NCI-H82 treated with DMSO at 0.1 percent for 48 hours (cell line): ENCODE measurements around the gene RAB3GAP2.
"Not testable (repeated sequence)": the region's sequence is repeated elsewhere in the genome, so short reads cannot be mapped to it uniquely, and the experiment has no call there.

Source experiments
- DNase-seq: peaks from one replicate; lab custom pipeline; 2025; ENCODE audit not compliant: unreplicated experiment; lab: John Stamatoyannopoulos, UW

Gene RAB3GAP2

GRCh38 chr1:220243947-220244346 is 28.3 kb downstream of the RAB3GAP2 start:
- no peak for DNase-seq

DNA sequence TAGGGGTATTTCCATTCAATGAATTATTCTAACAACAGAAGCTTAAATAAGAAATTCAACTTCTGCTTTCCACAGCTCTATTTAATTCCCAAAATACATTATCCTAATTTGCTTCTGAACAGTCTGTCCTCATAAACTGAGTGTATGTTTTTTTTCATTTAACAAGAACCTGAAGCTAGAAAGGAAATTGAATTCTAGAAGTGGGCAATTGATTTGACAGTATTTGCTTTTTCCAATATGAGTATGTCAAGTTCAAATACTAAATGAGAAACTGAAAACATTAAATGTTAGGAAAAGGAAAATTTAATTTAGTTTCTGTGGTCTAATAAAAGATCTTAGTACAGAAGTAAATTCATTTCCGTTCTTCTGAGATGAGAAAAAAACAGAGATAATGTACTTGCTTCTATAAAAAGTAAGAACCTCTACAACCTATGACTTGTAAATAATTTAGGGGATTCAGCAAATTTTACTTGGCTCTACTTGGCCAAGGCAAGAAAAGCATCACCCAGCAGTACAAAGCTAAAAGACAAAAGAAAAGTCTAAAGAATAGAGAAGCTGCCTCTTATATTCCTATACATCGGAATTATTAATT is 31.1 kb downstream of the RAB3GAP2 start:
- no peak for DNase-seq

DNA sequence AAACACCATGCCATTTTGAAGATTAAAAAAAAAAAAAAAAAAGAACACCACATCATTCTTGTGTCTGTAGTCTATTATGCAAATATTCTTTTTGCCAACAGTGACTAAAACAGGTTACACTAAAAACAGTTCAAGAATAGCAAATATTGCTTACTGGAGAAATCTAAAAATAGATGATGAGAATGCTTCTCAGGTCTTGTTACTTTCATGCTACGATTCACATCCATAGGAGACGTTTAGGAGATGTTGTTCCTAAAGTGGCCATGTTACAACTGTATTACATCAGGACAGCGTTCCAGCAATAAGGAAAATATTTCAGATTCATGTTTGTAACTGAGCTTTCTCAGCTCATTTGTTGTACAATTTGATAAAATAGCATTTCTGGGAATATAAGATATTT is 32.3 kb downstream of the RAB3GAP2 start:
- DNase-seq = no peak

DNA sequence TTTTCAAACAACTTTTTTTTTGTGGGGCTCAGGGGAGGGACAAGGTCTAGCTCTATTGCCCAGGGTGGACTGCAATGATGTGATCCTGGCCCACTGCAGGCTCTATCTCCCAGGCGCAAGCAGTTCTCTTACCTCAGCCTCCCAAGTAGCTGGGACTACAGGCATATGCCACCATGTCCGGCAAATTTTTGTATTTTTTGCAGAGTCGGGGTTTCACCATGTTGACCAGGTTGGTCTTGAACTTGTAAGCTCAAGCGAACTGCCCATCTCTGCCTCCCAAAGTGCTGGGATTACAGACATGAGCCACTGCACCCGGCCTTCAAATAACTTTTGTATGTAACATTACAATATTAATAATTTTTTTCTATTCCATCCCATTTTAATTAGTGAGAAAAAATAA is 33.0 kb downstream of the RAB3GAP2 start:
- no peak for DNase-seq

GRCh38 chr1:220236278-220236677 is 36.0 kb downstream of the RAB3GAP2 start:
- not testable (repeated sequence) for DNase-seq

DNA sequence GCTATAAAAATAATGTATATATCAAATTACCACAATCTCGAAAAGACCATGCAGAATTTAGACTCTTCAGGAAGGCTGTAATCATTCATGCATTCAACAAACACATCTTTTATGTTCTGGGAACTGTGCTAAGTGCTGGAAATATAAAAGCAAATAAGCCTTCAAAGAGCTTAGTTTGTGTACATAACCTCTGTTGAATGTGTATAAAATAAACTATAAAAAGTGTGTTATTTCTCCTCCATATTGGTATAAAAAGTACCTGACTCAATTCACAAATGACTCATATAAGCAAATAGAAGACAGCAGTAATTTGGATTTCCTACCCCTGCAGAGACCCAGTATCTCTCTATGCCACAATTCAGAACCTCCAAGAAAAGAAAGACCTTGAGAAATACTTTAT is 36.8 kb downstream of the RAB3GAP2 start:
- DNase-seq = no peak

- DNase-seq = no peak
Observed at GRCh38 chr1:220233927-220234326, 38.3 kb downstream of the RAB3GAP2 start.

- no peak for DNase-seq
Observed at GRCh38 chr1:220229771-220230170, 42.5 kb downstream of the RAB3GAP2 start.

GRCh38 chr1:220227393-220227792 is 44.9 kb downstream of the RAB3GAP2 start:
- no peak for DNase-seq

GRCh38 chr1:220226752-220227151 is 45.5 kb downstream of the RAB3GAP2 start:
- DNase-seq = no peak

- DNase-seq = peak; percentile 21
Observed at GRCh38 chr1:220225957-220226356, 46.3 kb downstream of the RAB3GAP2 start.

DNA sequence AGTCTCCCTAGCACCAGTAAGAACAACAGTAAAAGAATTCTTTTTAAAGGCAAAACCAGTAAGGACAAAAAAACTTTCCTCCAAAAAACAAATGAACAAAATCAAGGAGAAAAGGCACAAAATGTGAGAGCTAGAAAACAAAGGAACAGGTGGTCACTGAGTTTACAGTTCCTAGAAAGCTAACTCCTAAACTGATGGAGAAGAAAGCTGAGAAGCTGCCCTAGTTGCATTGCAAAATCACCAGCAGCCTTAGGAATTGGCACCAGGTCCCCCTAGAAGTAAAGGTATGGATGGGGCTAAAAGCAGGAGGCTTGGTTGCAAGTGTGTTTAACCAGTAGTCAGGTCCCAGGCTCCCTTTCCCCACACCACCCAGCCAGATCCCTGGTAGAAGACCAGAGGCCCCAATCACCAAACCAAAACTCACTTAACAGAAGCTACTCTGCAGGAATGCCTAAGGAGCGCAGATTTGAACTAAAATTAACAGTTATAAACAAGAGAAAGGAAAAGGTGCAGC is 47.6 kb downstream of the RAB3GAP2 start:
- no peak for DNase-seq

DNA sequence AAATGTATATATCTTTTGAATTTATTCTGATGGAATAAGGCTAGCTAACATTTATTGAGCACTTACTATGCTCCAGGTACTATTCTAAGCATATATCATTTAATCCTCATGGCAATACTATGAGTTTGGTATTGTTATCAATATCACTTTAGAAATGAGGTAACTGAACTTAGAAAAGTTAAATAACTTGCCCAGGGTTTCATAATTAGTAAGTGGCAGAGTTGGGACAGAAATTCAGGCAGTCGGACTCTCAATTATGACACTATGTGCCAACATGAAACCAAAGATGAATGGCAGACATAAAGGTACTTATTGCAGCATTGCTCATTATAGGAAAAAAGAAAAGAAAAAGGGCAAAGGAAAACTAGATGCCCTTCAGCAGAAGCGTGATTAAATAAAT is 48.2 kb downstream of the RAB3GAP2 start:
- DNase-seq = no peak

DNA sequence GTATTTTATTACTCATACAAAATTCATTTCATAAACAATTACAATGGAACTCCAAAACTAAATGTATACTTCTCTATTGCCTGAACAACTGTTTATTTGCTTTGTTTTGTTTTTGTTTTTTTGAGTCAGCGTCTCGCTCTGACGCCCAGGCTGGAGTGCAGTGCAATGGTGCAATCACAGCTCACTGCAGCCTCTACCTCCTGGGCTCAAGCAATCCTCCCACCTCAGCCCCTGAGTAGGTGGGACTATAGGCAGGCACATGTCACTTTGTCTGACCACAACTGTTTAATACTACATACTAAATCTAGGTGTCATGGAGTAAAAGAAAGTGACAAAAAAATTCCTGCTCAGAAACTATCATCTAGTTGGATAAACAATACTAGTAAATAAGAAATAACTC is 49.3 kb downstream of the RAB3GAP2 start:
- no peak for DNase-seq

GRCh38 chr1:220221670-220222069 is 50.6 kb downstream of the RAB3GAP2 start:
- no peak for DNase-seq

- no peak for DNase-seq
Observed at GRCh38 chr1:220221269-220221668, 51.0 kb downstream of the RAB3GAP2 start.

GRCh38 chr1:220220699-220221040 is 51.6 kb downstream of the RAB3GAP2 start:
- not testable (repeated sequence) for DNase-seq

GRCh38 chr1:220219865-220220698 is 52.2 kb downstream of the RAB3GAP2 start:
- no peak for DNase-seq

DNA sequence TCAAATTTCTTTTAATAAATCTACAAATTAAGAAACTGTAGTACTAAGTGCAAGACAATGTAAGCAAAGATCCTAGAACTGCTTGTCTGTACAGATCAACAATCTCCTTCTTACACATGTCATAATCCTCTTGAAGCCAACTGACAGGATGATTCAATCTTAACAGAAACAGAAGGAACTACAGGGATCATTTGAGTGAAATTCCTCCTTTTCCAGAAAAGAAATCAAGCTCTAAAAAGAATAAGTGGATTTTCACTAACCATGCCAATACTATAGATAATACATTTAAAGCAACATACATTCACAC is 53.2 kb downstream of the RAB3GAP2 start:
- DNase-seq = peak; percentile 22

GRCh38 chr1:220218397-220219135 is 53.7 kb downstream of the RAB3GAP2 start:
- DNase-seq = peak; percentile 25

GRCh38 chr1:220217383-220217988 is 54.8 kb downstream of the RAB3GAP2 start:
- no peak for DNase-seq
